Ovary (tissue), 3 donors: ENCODE results near the gene KXD1.

Experiments used
- CTCF ChIP-seq, 3 donors: fragments of 450-650 bp in 2 of 3; fragments of 200-600 bp in 1 of 3; IDR thresholded peaks; one replicate each; pipeline versions ENCODE4 v1.5.1 to v1.8.0; 2016 to 2022; ENCODE audit warnings: antibody characterized with exemption in 3 of 3, mild to moderate bottlenecking in 1 of 3
- POLR2A ChIP-seq: fragments of 450-650 bp; IDR thresholded peaks from one replicate; pipeline ENCODE4 v1.6.1; 2017; ENCODE audit warnings: antibody characterized with exemption, mild to moderate bottlenecking, moderate library complexity
- donor health status: DM: no; HTN: no; CAD: no.

GRCh38 chr19:18568367-18568766 is 10.7 kb downstream of the KXD1 start:
- TF ChIP-seq CTCF (IDR thresholded peaks at IDR 0.05) (no peak), POLR2A (no peak)
